Measurements from ENCODE around the gene AMN1. TPM values are rescaled to one million over a fixed set of nuclear protein-coding genes. Genes with fewer than 3 reads are reported as not detected.

Gene AMN1
- total and polyA plus RNA-seq, 2 of the 13 experiments (the other 11 are each of a cell fraction or from before 2014, with no cell fraction given), result 7.5 to 26.5 TPM

DNA sequence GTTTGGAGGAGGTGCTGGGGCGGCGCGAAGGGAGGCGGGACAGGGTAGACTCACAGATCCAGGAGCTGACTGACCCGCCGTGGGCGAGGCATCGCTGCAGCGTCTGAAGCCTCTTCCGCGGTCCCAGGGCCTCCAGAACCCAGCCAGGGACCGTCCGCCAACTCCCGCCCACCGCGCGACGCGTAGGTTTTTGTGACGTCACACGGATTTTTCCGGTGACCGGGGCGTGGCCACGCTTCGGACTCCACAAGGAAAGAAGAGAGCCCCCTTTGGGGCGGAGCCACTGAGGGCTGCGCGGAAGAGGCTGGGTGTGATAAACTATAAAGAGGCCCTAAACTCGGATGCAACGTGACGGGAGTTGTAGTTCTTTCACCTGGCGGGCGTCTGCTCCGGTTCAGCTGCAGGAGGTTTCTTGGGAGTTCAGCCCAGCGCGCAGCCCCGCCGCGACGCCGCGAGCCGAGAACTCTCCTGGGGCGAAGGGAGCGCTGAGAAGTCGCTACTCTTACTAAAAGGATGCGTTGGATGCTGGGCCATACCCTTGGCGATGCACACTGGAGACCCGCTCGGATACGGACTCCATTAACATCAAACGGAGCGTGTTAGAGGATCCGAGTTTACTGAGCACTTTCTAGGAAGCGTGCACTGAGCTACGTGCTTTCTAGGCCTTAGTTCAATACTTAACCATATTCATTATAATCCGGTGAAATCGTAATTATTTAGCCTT lies at the start of gene AMN1 (continued):
- TF ChIP-seq RFXAP (CRISPR knock-in tag; IDR thresholded peaks at IDR 0.05; ENCODE audit: borderline replicate concordance) (no peak), GABPB1 (CRISPR knock-in tag; IDR thresholded peaks at IDR 0.05) (peak; percentile 90), NKX3-1 (CRISPR knock-in tag; IDR thresholded peaks at IDR 0.05) (peak; percentile 70; the same call in 1 of the 2 replicates), SRY (CRISPR knock-in tag; IDR thresholded peaks at IDR 0.05) (0 out of 2 replicates have a peak, but pooled peaks have one; percentile 27), ZFP1 (CRISPR knock-in tag; IDR thresholded peaks at IDR 0.05) (peak; percentile 48; the same call in 1 of the 2 replicates), NFYB (CRISPR knock-in tag; IDR thresholded peaks at IDR 0.05) (peak; percentile 61), HDAC2 (CRISPR knock-in tag; IDR thresholded peaks at IDR 0.05) (peak; percentile 49; the same call in 1 of the 2 replicates), ZNF678 (CRISPR knock-in tag; IDR thresholded peaks at IDR 0.05) (no peak), KDM2A (CRISPR knock-in tag; IDR thresholded peaks at IDR 0.05; ENCODE audit: borderline replicate concordance, low read depth) (peak; percentile 74; the same call in 1 of the 2 replicates), GFI1 (CRISPR knock-in tag; IDR thresholded peaks at IDR 0.05; ENCODE audit: borderline replicate concordance) (0 out of 2 replicates have a peak, but pooled peaks have one; percentile 12), NAIF1 (CRISPR knock-in tag; IDR thresholded peaks at IDR 0.05; ENCODE audit: borderline replicate concordance) (peak; percentile 47; the same call in 1 of the 2 replicates), ZNF274 (CRISPR knock-in tag; IDR thresholded peaks at IDR 0.05) (no peak; the same call in 1 of the 2 replicates), YY1 (IDR thresholded peaks at IDR 0.05; ENCODE audit: insufficient read depth, insufficient replicate concordance, low read depth, low read length) (peak; percentile 84), ZFP82 (CRISPR knock-in tag; IDR thresholded peaks at IDR 0.05; ENCODE audit: borderline replicate concordance) (0 out of 2 replicates have a peak, but pooled peaks have one; percentile 71), ZNF724P (CRISPR knock-in tag; IDR thresholded peaks at IDR 0.05; ENCODE audit: borderline replicate concordance) (peak; percentile 16; the same call in 1 of the 2 replicates), ATF1 (CRISPR knock-in tag; IDR thresholded peaks at IDR 0.05) (peak; percentile 97), ZNF781 (CRISPR knock-in tag; IDR thresholded peaks at IDR 0.05; ENCODE audit: borderline replicate concordance, not compliant biosample characterization) (peak; percentile 77), FOXK2 (IDR thresholded peaks at IDR 0.05) (0 out of 2 replicates have a peak, but pooled peaks have one; percentile 9), RARG (CRISPR knock-in tag; IDR thresholded peaks at IDR 0.05; ENCODE audit: low read depth) (no peak), CCDC6 (CRISPR knock-in tag; IDR thresholded peaks at IDR 0.05) (peak; percentile 67; the same call in 1 of the 2 replicates)
- TF ChIP-seq, protein P1, sequence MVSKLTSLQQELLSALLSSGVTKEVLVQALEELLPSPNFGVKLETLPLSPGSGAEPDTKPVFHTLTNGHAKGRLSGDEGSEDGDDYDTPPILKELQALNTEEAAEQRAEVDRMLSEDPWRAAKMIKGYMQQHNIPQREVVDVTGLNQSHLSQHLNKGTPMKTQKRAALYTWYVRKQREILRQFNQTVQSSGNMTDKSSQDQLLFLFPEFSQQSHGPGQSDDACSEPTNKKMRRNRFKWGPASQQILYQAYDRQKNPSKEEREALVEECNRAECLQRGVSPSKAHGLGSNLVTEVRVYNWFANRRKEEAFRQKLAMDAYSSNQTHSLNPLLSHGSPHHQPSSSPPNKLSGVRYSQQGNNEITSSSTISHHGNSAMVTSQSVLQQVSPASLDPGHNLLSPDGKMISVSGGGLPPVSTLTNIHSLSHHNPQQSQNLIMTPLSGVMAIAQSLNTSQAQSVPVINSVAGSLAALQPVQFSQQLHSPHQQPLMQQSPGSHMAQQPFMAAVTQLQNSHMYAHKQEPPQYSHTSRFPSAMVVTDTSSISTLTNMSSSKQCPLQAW (CRISPR knock-in tag; IDR thresholded peaks at IDR 0.05), result peak; percentile 83
- TF ChIP-seq, protein P2, sequence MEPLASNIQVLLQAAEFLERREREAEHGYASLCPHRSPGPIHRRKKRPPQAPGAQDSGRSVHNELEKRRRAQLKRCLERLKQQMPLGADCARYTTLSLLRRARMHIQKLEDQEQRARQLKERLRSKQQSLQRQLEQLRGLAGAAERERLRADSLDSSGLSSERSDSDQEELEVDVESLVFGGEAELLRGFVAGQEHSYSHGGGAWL (CRISPR knock-in tag; IDR thresholded peaks at IDR 0.05), result peak; percentile 78
- TF ChIP-seq, protein P3, sequence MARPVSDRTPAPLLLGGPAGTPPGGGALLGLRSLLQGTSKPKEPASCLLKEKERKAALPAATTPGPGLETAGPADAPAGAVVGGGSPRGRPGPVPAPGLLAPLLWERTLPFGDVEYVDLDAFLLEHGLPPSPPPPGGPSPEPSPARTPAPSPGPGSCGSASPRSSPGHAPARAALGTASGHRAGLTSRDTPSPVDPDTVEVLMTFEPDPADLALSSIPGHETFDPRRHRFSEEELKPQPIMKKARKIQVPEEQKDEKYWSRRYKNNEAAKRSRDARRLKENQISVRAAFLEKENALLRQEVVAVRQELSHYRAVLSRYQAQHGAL (CRISPR knock-in tag; IDR thresholded peaks at IDR 0.05; ENCODE audit: not compliant biosample characterization), result peak; percentile 33
- TF ChIP-seq, protein P4, sequence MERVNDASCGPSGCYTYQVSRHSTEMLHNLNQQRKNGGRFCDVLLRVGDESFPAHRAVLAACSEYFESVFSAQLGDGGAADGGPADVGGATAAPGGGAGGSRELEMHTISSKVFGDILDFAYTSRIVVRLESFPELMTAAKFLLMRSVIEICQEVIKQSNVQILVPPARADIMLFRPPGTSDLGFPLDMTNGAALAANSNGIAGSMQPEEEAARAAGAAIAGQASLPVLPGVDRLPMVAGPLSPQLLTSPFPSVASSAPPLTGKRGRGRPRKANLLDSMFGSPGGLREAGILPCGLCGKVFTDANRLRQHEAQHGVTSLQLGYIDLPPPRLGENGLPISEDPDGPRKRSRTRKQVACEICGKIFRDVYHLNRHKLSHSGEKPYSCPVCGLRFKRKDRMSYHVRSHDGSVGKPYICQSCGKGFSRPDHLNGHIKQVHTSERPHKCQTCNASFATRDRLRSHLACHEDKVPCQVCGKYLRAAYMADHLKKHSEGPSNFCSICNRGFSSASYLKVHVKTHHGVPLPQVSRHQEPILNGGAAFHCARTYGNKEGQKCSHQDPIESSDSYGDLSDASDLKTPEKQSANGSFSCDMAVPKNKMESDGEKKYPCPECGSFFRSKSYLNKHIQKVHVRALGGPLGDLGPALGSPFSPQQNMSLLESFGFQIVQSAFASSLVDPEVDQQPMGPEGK (CRISPR knock-in tag; IDR thresholded peaks at IDR 0.05), result peak; percentile 73

All from HepG2 (cell line).